ENCODE results near the gene GLB1L2.

Gene GLB1L2

DNA sequence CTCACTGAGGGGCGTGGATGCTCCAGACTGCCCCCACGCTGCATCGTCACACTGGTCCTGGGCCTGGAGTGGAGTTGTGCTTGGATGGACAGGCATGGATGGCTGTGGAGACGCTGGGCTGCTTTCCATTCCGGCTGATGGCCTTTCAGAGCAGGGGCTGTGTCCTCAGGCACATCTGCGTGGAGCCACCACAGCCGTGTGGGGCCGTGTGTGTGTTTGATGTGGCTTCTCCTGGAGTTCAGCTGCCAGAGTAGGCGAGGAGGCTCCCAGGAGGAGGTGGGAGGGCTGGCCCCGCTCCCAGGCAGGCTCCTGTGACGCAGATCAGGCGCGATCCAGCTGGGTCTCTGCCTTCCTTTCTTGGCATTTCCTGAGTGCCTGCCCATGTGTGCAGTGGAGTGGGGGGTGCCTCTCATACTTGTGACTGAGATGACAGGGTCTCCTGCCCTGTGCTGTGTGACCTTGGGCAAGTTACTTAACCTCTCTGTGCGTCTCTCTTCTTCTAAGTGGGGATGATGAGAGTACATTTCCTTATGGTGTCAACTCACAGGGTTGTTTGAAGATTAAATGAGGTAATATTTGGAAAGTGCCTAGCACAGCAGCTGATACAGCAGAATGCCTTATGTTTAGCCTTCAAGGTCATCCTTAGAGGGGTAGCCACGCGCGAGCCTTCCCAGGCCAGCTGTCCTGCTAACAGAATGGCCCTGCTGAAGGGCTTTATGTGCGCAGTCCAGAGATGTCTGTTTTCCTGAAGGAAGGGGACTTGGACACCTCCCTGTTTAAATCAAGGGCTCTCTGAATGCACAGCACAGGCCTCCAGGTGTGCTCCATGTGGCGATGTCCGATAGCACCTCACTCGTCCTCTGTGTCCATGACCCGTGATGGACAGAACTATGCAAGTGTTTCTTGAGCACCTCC is 33.5 kb downstream of the GLB1L2 start:
- Histone ChIP-seq H3K4me1 (ENCODE audit: control insufficient read depth in 1 of 2, insufficient read depth in 1 of 2, low read depth in 1 of 2, low read length in 1 of 2) (no peaks in the 10 kb centered on the region), H3K9me3 (no peaks in the 10 kb centered on the region)

GRCh38 chr11:134366254-134366653 is 34.5 kb downstream of the GLB1L2 start:
- no peaks in the 10 kb centered on the region for H3K36me3 ChIP-seq
- no peak overlapping the region for H3K4me3 ChIP-seq (ENCODE audit: low read depth in 1 of 2, low read length in 1 of 2)
- H3K9me3 ChIP-seq: no peaks in the 10 kb centered on the region
- no peaks in the 10 kb centered on the region for H3K4me1 ChIP-seq (ENCODE audit: control insufficient read depth in 1 of 2, insufficient read depth in 1 of 2, low read depth in 1 of 2, low read length in 1 of 2)
- H3K27ac ChIP-seq: no peak overlapping the region
- H3K27me3 ChIP-seq: no peaks in the 10 kb centered on the region
- TF ChIP-seq CTCF (IDR thresholded peaks at IDR 0.05): no peak

More for the DNA sequence above, 33.5 kb downstream of the GLB1L2 start:
- peaks cover 7% of the 10 kb centered on the region for H3K27me3 ChIP-seq
- no peaks in the 10 kb centered on the region for H3K36me3 ChIP-seq
- TF ChIP-seq CTCF (IDR thresholded peaks at IDR 0.05): no peak
- H3K4me3 ChIP-seq (ENCODE audit: low read depth in 1 of 2, low read length in 1 of 2): no peak overlapping the region
- no peak overlapping the region for H3K27ac ChIP-seq

- TF ChIP-seq CTCF (IDR thresholded peaks at IDR 0.05): no peak
- no peak overlapping the region for H3K27ac ChIP-seq
- H3K4me3 ChIP-seq (ENCODE audit: low read depth in 1 of 2, low read length in 1 of 2): no peak overlapping the region
- H3K27me3 ChIP-seq: no peaks in the 10 kb centered on the region
- H3K4me1 ChIP-seq (ENCODE audit: control insufficient read depth in 1 of 2, insufficient read depth in 1 of 2, low read depth in 1 of 2, low read length in 1 of 2): no peaks in the 10 kb centered on the region
- H3K9me3 ChIP-seq: no peaks in the 10 kb centered on the region
- H3K36me3 ChIP-seq: no peaks in the 10 kb centered on the region
Observed at GRCh38 chr11:134367781-134368180, 36.0 kb downstream of the GLB1L2 start.

DNA sequence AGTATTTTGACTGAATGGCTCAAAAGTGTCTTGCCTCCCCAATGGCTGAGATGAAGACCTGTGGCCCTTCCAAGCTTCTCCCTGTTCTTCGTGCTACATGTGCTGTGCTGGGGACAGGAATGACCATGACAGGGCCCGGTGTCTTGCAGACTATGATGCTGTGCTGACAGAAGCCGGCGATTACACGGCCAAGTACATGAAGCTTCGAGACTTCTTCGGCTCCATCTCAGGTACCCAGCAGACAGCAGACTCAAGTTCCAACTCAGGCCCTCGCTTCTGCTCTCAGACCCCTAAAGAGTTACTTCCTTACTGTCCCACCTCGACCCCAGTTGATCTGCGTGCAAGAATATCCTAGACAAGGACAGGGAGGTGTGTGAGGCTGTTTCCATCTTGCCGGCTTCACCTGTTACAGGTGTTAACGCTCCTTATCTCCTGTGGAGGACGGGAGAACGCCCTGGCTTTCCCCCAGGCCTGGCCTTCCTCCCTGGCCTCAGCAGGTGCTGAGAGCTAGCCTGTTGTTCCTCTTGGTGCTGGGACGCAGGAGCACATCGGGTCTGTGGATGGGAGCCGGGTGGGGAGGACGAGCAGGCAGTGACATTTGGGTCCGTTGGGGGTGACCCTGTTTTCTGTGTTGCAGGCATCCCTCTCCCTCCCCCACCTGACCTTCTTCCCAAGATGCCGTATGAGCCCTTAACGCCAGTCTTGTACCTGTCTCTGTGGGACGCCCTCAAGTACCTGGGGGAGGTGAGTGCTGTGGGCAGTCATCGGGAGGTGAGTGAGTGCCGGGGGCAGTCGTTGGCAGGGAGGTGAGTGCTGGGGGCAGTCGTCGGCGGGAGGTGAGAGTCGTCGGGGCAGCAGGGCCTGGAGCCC is 38.1 kb downstream of the GLB1L2 start:
- no peak for TF ChIP-seq CTCF (IDR thresholded peaks at IDR 0.05)
- no peaks in the 10 kb centered on the region for H3K27me3 ChIP-seq
- no peaks in the 10 kb centered on the region for H3K4me1 ChIP-seq (ENCODE audit: control insufficient read depth in 1 of 2, insufficient read depth in 1 of 2, low read depth in 1 of 2, low read length in 1 of 2)
- no peaks in the 10 kb centered on the region for H3K36me3 ChIP-seq
- no peak overlapping the region for H3K27ac ChIP-seq
- H3K4me3 ChIP-seq (ENCODE audit: low read depth in 1 of 2, low read length in 1 of 2): no peak overlapping the region
- H3K9me3 ChIP-seq: no peaks in the 10 kb centered on the region

GRCh38 chr11:134370526-134371435 is 39.0 kb downstream of the GLB1L2 start:
- no peak overlapping the region for H3K27ac ChIP-seq
- no peaks in the 10 kb centered on the region for H3K27me3 ChIP-seq
- no peaks in the 10 kb centered on the region for H3K4me1 ChIP-seq (ENCODE audit: control insufficient read depth in 1 of 2, insufficient read depth in 1 of 2, low read depth in 1 of 2, low read length in 1 of 2)
- TF ChIP-seq CTCF (IDR thresholded peaks at IDR 0.05): no peak
- H3K9me3 ChIP-seq: no peaks in the 10 kb centered on the region
- H3K36me3 ChIP-seq: no peaks in the 10 kb centered on the region
- H3K4me3 ChIP-seq (ENCODE audit: low read depth in 1 of 2, low read length in 1 of 2): no peak overlapping the region

All from neutrophil (primary cell).